Esophagus muscularis mucosa (tissue), 3 donors: ENCODE data around the gene ELL2.

ENCODE experiments used
- CTCF ChIP-seq, 3 experiments: fragments of 200-600 bp in 2 of 3; fragments of 450-650 bp in 1 of 3; sonication (generic) in 2 of 3; IDR thresholded peaks; one replicate each; pipeline ENCODE4 v1.5.1; 2017 to 2019; ENCODE audit warnings: antibody characterized with exemption in 3 of 3, mild to moderate bottlenecking in 2 of 3, moderate library complexity in 1 of 3
- POLR2A ChIP-seq: fragments of 450-650 bp; IDR thresholded peaks from one replicate; pipeline ENCODE4 v1.6.1; 2017; ENCODE audit warnings: antibody characterized with exemption, moderate library complexity, mild to moderate bottlenecking, low read depth
- POLR2AphosphoS5 ChIP-seq, 2 donors: sonication (generic); formaldehyde crosslinking; IDR thresholded peaks; one replicate each; pipeline ENCODE4 v1.6.1; 2017; ENCODE audit warnings: antibody characterized with exemption in 2 of 2

GRCh38 chr5:95868136-95868535 is 93.5 kb downstream of the ELL2 start:
- no peak for TF ChIP-seq CTCF (IDR thresholded peaks at IDR 0.05)
- no peak for TF ChIP-seq POLR2A
- no peak for TF ChIP-seq POLR2AphosphoS5 (IDR thresholded peaks at IDR 0.05)
